HG02642 (cell line): ENCODE data around the gene PRPF38A.

ENCODE experiments used
- ATAC-seq: cut with Tn5 transposase; IDR thresholded peaks from one replicate; pipeline ENCODE4 v1.9.1; 2021; ENCODE audit warnings: mild to moderate bottlenecking; ENCODE audit not compliant: unreplicated experiment, poor library complexity

PRPF38A gene

GRCh38 chr1:52393174-52393573 is 11.2 kb upstream of the PRPF38A start:
- no peak for ATAC-seq

GRCh38 chr1:52399629-52400028 is 4.8 kb upstream of the PRPF38A start:
- ATAC-seq: no peak

- ATAC-seq: no peak
Observed at GRCh38 chr1:52400131-52400530, 4.3 kb upstream of the PRPF38A start.

- no peak for ATAC-seq
Observed at GRCh38 chr1:52402860-52403240, 1.6 kb upstream of the PRPF38A start.

GRCh38 chr1:52403566-52404115 is 761 bp upstream of the PRPF38A start:
- ATAC-seq: peak; percentile 38

GRCh38 chr1:52404975-52405338 is 555 bp downstream of the PRPF38A start:
- no peak for ATAC-seq

GRCh38 chr1:52413410-52413989 is 9.1 kb downstream of the PRPF38A start:
- ATAC-seq: no peak

GRCh38 chr1:52414942-52415341 is 10.5 kb downstream of the PRPF38A start:
- no peak for ATAC-seq

GRCh38 chr1:52416811-52417210 is 12.4 kb downstream of the PRPF38A start:
- ATAC-seq: no peak

GRCh38 chr1:52420713-52421112 is 16.3 kb downstream of the PRPF38A start:
- ATAC-seq: no peak

- ATAC-seq: no peak
Observed at GRCh38 chr1:52423055-52423454, 18.7 kb downstream of the PRPF38A start.

GRCh38 chr1:52423771-52424170 is 19.4 kb downstream of the PRPF38A start:
- no peak for ATAC-seq

- ATAC-seq: no peak
Observed at GRCh38 chr1:52424231-52424636, 19.8 kb downstream of the PRPF38A start.

GRCh38 chr1:52424813-52425212 is 20.4 kb downstream of the PRPF38A start:
- no peak for ATAC-seq

GRCh38 chr1:52426371-52426770 is 22.0 kb downstream of the PRPF38A start:
- ATAC-seq: no peak

- no peak for ATAC-seq
Observed at GRCh38 chr1:52427152-52427551, 22.8 kb downstream of the PRPF38A start.

- no peak for ATAC-seq
Observed at GRCh38 chr1:52432807-52433206, 28.4 kb downstream of the PRPF38A start.

- ATAC-seq: no peak
Observed at GRCh38 chr1:52435211-52435610, 30.8 kb downstream of the PRPF38A start.

GRCh38 chr1:52435650-52436049 is 31.2 kb downstream of the PRPF38A start:
- no peak for ATAC-seq

- ATAC-seq: no peak
Observed at GRCh38 chr1:52436817-52437216, 32.4 kb downstream of the PRPF38A start.

- ATAC-seq: no peak
Observed at GRCh38 chr1:52439976-52440375, 35.6 kb downstream of the PRPF38A start.

GRCh38 chr1:52444463-52444862 is 40.1 kb downstream of the PRPF38A start:
- ATAC-seq: no peak

GRCh38 chr1:52454127-52454526 is 49.7 kb downstream of the PRPF38A start:
- no peak for ATAC-seq
